NCI-H526 treated with DMSO at 0.1 percent for 48 hours (cell line): ENCODE measurements around the gene HORMAD2.
"Not testable (repeated sequence)": the region's sequence is repeated elsewhere in the genome, so short reads cannot be mapped to it uniquely, and the experiment has no call there.

Source experiments
- DNase-seq: peaks from one replicate; lab custom pipeline; 2025; lab: John Stamatoyannopoulos, UW

Gene HORMAD2

DNA sequence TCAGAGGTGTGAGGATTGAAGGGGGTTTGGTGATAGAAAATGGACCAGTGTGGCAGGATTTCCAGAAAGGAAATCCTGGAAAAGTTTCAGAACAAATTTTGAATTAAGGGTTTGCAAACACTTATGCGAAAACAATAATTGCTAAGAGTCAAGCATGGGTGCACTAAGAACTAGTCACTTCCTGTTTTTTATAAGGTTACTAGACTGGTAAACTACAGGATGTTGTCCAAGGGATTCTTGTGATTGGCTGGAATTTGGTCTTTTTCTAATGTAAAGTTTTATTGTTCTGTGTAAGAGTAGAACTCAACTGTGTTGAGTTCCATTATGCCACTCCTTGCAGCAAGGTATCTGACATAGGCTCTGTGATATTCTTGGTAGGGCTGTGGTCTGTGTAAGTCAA is 112.2 kb downstream of the HORMAD2 start:
- DNase-seq: no peak

DNA sequence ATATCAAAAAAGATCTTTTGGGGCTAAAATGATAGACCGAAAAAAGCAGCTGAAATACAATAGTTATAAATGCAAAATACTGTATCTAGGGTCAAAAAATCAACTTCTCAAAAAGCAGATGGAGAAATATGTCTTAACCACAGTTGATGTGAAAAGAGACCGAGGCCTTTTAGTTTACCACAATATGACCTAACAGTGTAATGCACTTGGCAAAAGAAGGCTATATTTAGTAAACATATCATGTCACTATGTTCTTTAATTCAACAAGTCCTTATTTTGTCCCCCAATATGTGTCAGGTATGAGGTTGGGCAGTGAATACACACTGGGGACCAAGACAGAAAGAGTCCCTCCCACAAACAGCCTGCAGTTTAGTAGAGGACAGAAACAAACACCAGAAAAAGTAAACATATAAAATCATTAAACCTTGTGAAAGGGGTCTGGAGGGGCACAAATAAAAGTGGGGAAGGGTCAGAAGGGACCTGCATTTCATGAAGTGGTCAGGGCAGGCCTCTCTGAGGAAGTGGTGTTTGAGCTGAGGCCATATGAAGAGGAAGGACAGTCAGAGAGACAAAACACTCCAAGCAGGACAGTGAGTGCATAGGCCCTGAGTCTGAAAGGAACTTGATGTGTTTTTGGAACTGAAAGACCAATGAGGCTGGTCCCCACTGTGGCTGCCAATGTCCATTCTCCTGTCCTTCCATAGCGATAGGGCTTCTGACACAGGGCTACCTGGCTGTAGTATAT is 112.9 kb downstream of the HORMAD2 start:
- DNase-seq: no peak

DNA sequence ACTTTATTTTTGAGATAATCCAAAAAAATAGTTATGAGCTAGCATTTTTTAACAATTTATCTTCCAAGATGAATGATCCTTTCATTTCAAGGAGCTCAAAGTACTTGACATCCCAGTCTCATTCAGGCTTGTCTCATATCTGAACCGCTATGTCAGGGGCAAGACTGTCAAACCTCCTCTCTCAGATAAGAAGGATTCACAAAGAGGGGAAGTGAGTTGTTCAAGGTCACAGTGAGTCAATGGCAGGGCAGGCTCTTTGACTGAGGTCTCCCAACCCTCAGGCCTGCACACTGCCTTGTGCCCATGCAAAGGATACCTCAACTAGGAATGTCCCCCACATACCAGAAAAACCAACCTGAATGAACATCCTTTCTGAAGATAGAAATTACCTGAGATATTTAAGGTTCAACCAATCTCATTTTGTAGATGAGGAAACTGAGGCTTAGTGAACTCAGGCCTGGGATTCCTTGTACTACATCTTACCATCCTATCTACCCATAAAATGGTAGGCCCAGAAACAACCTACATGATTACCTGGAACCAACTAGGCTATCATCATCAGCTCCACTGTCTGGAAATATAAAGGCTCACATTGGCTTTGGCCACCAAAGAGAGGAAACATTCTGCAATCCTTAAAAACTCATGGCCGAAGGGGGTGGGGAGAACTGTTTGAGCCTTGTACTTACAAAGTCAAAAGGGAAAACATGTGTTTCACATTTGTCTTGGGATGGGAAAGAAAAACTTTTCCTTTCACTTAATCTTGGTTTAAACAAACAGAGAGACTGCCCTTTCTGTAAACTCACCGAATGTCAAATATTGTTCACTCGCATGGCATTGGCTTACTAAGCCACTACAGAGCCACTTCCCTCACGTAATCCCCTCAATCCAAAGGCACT is 115.2 kb downstream of the HORMAD2 start:
- no peak for DNase-seq

DNA sequence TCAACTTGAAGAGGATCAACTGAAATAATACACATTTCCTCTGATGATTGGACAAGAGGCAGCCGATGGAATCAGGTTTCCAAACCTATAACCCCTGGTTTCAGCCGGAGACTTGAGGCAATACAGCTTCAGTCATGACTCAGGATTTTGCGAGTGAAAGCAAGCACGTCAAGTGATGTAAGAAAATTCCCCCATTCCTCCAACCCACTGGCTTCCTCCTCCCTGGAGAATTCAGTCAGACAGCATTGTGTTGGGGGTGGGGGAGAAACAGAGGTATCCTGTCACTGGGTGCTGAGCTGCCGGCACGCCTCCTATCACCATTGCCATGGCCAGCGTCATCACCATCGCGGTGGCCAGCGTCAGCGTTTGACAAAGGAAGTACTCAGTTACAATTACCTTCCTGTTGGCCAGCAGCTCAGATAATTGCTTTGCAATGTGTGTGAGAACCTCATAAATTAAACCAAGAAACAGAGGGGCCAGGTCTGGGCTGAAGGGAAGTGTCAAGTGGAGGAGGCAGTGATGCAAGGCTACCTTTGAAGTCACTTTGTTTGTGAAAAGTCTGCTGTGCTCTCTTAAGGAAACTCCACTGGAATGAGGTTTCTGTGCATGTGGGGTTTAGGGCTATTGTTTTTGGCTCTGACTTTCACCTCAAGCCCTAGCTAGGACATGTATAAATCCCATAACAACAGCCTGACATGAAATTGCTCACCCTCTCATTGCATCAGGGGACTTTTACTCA is 116.0 kb downstream of the HORMAD2 start:
- no peak for DNase-seq

DNA sequence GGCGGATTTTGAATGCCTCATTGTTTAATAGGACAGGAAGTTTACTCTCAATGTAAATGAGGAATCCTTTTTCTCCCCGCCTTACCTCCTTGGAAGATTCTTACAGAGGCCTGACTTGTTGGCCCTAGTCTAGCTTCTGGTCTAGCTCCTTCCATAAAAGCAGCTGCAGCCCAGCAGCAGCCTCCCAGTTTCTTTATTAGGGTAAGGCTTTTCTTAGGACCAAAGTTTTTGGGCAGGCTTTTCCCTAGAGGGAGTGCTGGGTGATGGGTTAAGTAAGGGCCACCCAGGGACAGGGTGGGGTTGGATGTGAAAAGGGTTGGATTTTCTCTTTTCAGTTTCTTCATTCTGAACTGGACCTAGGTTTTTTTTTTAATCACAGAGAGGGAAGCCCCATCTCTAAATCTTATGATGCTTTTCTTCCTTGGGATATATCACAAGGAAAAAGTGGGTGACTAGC is 116.6 kb downstream of the HORMAD2 start:
- no peak for DNase-seq

DNA sequence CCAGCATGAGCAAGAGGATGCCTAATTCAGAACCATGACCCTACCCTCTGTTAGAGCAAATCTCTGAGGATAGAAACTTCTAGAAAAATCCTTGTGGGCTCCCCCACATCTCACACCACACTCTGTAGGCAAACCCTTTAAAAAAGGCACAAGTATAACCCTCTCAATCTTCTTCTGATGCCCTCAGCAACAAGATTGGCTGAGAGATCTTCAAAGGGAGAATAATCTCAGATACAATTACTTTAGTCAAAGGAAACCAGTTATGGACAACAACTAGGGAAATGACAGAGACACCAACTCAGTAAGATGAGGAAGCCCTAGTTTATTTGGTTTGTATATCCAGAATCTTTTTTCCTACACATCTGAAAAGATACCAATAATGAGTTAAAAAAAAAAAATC is 117.1 kb downstream of the HORMAD2 start:
- no peak for DNase-seq

DNA sequence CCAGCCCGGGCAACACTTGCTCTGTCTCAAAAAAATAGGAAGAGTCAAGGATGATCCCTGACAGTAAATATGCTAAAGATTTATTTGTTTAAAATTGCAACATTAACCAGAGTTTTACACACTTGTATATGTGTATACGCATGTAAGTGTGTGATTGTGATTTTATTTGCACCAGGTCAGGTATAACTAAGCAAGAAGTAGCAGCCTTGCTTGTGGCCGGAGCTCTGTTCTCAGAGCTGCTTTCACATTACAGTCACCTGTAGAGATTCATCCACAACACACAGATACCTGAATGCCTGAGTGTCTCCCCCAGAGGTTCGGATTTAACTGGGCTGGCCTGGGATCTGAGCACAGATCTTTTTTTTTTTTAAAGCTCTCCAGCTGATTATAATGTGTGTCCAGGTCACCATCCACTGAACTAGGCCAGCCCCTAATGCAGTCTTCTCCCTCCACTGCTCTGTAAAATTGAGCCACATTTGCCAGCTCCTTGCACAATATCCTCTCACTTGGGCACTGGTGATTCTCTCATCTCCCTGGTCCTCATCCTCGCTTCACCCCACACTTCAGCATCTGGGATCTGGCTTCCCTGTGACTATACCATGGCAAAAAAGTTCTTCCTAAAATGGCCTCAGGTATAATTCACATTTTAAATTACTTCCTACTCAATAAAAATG is 118.0 kb downstream of the HORMAD2 start:
- DNase-seq: no peak

DNA sequence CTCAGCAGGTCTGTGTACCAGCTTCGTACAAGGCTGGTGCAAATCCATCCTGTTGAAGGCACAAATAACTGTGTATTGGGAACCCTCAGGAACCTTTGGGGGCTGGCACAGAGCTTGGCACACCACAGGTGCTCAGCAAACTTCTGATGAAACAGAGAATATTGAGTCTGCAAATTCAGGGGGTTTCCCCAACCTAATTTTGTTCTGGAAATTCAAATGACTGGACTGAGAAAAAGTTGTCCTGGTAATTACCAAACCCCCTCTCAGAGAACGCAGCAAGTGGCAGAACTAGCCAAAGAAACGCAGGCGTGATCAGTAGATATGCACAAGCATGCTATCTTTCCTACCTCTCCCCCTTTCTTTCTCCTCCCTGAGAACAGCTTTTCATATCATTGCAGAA is 118.7 kb downstream of the HORMAD2 start:
- DNase-seq: no peak

DNA sequence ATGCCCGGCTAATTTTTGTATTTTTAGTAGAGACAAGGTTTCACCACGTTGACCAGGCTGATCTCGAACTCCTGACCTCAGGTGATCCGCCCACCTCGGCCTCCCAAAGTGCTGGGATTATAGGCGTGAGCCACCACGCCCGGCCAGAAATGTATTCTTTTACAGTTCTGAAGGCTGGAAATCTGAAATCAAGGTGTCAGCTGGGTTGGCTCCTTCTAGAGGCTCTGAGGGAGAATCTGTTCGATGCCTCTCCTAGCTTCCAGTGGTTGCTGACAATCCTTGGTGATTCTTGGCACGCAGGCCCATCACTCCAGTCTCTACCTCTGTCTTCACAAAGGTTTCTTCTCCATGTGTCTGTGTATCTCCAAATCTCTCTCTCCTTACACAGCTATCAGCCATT is 120.6 kb downstream of the HORMAD2 start:
- not testable (repeated sequence) for DNase-seq

DNA sequence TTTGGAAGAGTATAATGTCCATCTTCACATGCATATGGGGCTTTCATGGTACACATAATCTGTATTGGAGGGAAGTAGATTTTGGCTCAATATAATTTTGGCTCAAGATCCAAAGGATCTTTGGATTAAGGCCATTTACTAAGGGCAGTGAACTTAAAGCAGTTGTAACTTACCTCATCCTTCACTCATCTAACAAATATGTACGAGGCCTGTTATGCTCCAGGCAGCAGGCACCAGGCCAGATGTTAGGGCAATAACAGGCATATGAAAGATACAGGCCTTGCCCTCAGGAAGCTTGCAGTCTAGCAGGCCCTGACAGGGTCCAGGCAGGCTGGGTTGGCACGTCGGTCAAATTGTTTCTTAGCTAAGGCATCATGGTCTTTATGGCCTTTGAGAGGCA is 121.7 kb downstream of the HORMAD2 start:
- DNase-seq: no peak

DNA sequence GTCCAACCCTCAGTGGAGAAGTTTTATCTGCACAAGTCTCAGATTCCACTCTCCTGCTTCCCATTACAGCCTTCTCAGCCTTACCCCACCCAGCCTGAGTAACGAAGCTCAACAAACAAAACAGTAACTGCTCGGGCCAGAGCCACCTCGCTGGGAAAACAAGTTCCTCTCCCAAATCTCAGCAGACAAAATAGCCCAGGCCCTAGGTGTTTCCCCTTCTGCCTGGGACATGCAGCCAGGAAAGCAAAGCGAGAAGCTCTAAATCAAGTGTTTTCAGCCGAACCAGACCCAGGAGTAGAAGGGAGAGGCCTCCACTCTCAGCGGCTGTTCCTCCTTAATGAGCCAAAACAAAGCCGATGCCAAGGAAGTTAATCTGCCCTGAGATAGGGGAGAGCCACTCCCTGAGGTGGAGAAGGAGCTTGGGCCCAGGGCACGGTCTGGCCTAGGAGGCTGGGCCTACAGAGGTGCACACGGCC is 122.3 kb downstream of the HORMAD2 start:
- DNase-seq: no peak

DNA sequence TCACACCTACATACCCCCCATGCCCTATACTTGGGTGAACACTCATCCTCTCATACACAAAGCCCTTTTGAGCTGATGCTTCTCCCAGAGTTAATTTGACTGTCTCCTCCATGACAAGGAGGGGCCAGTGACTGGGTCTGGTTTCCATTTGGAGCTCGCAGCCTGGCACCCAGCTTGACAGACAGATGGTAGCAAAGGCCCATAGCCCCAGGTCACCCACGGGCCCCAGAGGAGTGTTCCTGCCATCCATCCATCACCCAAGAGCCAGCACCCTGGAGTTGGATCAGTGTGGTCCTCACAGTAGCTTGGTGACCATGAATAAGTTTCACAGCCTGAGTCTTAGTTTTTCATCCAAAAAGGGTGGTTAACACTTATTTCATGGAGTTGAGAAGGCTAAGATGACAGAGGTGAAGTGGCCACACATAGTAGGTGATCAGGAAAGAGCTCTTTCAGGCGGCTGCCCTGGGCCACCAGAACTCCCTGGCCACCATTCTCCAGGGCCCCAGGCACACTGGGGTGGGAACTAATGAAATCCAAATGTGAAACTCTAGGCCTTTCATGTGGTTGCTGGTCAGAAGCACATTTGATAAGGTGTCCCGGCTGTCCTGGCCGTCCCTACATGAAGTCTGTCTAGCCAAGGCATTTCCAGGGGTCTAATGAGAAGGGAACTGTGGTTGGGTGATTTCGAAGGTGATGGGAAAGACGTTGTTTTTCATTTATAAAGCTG is 123.9 kb downstream of the HORMAD2 start:
- DNase-seq: no peak

DNA sequence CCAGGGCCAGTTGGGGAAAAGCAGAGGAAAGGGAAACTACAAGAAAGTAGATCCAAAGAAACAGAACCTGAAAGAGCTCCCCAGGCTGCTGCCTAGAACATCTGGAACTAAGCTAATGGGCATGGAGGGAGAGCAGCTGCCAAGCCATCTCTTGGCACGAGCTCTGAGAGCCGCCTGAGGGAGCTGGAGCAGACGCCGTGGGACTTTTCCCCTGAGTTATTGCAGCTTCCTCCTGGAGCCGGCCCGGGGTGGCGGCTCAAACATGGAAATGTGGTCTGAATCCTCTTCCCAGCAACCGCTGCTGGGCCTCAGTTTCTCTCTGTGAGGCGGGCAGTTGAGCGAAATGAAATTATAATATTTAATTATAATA is 124.5 kb downstream of the HORMAD2 start:
- DNase-seq: no peak

DNA sequence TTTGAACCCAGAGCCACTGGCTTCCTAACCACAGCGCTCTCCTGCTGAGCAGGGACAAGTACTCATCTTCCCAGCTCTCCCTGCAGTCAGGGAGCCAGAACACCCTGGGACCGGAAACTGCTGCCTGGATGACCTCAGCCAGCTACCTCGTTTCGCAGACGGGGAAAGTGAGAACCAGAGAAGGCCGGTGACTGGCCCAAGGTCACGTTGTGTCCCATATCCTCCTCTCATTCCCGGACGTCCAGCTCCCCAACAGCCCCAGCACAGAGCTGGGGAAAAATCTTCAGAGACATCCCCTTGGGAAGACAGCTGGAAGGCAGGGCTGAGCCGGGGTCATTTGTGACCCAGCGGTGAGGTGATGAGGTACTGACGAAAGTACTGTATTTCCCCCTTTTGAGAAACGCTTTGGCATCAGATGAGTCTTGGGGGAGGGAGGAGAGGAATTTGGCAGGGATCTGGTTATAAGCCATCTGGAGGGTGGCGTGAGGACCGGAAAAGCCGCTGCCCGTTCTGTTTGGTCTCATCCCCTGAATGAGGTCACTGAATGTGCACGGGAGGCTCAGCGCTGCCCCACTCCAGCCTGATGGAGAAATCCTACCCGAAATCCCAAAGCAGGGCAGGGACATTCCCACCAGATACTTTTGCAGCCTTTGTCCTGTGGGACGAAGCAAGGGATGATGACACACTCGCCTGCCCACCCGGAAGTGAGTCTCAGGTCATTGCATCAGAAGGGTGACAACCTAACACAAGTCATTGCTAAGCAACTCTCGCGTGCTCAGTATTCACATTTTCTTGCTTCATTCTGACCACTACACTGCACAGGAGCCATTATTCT is 125.2 kb downstream of the HORMAD2 start:
- no peak for DNase-seq

DNA sequence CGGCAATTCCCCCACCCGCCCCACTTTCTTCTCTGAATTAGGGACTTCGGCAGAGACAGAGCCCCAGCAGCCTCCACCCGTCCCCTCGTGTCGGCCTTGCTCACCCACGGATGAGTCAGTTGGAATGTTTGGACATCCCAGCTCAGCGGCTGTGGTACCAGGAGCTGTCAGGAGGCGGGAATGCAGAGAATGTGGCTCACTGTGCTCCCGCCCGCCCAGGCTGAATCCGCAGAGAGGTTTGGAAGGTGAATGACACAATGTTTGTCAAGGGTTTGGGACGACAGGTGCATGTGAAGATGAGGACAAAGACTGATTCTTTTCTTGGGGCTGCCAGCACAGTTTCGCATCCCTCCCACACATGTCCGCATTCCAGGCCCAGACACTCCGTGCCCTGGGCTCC is 126.7 kb downstream of the HORMAD2 start:
- no peak for DNase-seq

DNA sequence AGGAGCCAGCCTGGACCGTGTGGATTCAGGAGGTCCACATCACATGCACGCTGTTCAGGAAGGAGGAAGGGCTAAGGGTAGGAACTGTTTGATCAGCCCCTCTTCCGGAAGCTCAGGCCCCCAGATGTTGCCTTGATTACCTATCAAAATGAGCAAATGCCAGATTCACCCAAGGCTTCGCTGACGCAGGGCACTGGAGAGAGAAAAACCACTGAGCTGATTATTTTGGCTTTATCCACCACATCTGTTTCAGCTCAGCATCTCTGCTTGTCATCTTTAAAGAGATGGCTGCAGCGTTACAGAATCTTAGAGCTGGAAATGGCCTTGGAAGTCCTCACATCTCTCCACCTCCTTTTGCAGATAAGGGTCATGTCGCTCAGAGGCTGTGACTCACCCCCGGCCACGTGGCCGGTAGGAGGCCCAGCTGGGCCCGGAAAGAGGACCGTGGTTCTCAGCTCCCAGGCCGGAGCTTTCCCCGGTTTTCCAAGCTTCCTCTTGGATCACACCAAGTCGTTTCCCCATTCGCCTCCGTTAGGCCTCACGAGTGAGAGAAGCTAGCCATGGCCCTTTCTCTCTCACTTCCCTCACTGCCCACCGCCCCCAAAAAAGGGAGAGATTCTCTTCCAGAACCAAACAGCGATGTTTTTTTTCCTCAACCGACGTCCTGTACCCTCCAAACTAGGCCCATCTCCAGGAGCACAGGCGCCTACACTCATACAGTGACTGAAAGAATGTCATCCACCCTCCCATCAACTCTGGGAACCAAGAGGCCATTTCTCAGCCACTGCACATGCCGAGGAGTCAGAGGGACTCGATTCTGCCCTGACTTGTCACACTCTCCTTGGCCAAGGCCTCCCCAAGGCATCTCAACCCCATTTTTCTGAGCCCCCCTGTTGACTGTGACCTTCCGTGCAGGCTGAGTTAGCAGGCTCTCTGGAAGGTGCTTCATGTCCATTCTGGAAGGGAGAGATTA is 128.7 kb downstream of the HORMAD2 start:
- no peak for DNase-seq

DNA sequence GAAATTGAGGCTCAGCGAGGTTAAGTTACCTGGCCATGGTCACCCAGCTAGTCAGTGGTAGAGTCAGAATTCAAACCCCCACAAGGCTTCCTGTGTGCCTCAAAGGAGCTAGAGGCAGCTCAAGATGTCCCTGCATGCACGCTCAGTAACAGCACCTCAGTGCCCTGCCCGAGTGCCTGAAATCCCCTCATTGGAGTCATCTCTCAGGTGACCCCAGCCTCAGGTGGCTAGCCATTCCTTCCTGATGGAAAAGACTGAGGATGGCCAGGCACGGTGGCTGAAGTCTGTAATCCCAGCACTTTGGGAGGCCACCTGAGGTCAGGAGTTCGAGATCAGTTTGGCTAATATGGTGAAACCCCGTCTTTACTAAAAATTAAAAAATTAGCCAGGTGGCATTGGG is 129.4 kb downstream of the HORMAD2 start:
- no peak for DNase-seq

DNA sequence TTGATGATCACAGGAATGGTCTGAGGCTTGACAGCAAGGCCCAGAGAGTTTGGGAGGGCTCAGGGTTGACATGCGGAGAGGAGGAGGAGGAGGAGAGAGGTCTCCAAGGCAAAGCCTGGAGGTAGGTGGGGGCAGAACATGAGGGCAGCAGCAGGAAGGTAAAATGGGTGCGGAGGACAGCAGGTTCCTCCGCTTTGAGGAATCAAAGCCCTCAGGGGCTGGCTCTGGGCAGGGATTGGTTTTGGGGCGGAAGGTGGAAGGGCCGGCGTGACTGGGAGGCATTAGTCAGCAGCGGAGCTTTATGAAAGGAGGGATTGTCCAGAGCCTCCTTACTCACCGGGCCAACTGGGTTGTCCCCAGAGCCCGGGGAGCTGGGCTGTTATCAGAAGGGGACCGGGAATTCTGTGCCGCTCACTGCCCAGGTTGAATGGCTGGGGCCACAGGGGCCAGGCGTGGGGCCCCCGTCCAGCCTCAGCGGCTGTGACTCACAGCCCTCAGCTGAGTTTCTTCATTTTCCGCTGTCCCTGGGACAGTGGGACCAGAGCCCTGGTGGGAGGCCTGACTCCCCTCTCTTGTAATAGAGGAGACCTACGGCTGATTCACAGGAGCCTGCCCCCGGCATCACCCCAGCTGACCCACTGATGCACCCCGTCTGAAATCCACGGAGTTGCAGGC is 130.1 kb downstream of the HORMAD2 start:
- no peak for DNase-seq
